ENCODE data around the gene FNIP2.
"Not testable (repeated sequence)": the region's sequence is repeated elsewhere in the genome, so short reads cannot be mapped to it uniquely, and the experiment has no call there.

Gene FNIP2

GRCh38 chr4:158915683-158916241, 146.9 kb downstream of the FNIP2 start:
- DNase-seq = no peak

- not testable (repeated sequence) for DNase-seq
Observed at GRCh38 chr4:158920452-158920996, 151.7 kb downstream of the FNIP2 start.

GRCh38 chr4:158927774-158928173, 158.9 kb downstream of the FNIP2 start:
- not testable (repeated sequence) for DNase-seq

GRCh38 chr4:158929939-158930638, 161.3 kb downstream of the FNIP2 start:
- DNase-seq = no peak

DNA sequence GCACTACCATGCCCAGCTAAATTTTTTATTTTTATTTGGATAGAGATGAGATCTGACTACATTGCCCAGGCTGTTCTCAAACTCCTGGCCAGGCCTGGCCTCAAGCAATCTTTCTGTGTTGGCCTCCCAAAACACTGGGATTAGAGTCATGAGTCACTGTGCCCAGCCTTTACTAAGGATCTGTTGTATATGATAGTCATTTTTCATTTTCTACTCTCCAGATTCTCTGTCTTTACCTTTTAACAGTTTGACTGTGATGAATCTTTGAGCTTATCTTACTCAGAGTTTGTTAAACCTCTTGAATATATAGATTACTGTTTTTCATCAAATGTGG, 161.8 kb downstream of the FNIP2 start:
- DNase-seq = no peak

GRCh38 chr4:158933236-158933635, 164.4 kb downstream of the FNIP2 start:
- DNase-seq = no peak

GRCh38 chr4:158934996-158935669, 166.3 kb downstream of the FNIP2 start:
- DNase-seq = no peak

DNA sequence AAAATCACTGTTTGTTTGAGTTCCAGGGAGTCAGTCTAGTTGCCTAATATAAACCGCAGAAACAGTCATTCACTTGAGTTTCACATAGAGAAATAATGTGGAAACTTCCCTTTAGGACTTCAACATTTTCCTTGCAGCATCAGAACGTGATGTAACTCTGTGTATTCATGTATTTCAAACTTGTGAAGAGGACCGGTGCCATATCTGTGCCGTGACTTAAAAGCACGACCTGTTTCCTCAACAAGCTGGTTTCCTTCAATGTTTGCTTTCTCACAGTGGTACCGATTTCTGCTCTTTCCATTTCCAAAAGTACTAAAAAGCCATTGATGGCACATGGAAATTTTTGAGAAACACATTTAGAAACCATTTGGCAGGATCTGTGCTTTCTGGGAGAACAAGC, 167.4 kb downstream of the FNIP2 start:
- DNase-seq = no peak

DNA sequence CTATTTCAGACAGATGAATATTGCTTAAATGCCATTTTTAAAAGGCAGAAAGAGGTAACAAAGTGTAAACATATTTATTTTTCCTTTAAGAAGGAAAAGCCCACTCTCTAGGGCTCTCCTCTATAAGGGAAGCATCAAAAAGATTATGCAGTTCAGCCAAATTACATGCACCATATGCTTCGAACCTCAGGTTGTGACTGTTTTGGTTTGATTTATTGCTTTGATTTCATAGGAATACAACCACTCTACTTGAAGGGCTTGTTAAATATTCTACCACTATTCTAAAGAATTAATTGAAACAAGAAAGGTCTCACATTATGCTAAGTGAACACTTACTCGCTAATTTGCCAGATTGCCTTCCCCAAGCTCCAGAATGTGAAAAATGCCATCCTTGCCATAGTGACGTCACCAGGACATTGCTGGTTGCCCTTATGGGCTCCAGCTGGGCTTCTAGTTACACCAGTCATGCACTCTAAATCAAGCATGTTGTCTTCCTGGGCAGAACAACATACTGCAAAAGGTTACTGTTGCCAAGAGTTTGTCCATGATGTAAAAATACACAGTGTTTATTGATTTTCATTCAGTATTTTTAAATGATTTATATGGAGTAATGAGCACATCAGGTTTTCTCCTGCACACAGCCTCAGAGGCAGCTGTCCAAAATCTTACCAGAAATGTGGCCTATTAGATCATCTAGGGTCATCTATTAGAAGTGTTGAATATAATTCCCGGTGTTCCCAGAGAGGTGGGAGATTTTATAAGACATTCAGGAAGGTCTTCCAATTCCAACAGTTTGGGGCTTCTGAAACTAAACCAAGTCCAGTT, 169.6 kb downstream of the FNIP2 start:
- DNase-seq = no peak

GRCh38 chr4:158940271-158940670, 171.4 kb downstream of the FNIP2 start:
- no peak for DNase-seq

- no peak for DNase-seq
Observed at GRCh38 chr4:158941321-158941720, 172.5 kb downstream of the FNIP2 start.

DNA sequence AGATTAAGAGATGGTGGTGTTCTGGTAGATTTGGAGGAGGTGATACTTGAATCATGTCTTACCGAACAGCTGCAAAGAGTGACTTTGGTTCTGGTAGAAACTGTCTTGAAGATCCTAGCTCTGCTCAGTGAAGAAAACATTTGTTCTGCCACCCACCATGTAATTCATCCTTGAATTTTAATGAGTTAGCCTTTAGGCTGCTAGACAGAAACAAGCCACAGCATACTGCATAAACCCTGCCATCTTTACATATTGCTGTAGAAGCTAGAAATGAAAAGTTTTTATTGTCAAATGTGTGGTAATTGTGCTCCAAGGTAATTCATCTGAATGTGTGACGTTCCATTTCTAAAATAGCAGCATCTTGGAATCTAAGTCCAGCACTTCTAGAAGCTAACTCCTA, 173.1 kb downstream of the FNIP2 start:
- no peak for DNase-seq

- DNase-seq = no peak
Observed at GRCh38 chr4:158945529-158946108, 176.8 kb downstream of the FNIP2 start.

DNA sequence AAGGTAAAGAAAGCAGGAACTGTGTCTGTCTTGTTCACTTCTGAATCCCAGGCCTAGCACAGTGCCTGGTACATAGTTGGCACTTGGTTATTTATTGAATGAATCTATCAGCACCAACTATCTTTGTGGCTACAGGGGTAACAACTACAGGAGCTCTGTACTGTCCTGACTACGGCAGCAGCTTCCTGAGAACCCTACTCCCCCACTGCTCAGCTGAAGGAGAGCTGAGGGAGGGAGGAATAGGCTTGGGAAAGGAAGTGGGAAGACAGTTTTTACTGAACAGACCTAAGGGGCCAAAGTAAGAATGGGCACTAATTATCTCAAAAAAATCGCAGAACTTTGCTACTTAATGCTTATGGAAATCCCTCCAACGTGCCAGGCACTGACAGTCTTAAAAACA, 178.0 kb downstream of the FNIP2 start:
- no peak for DNase-seq

GRCh38 chr4:158948071-158948470, 179.2 kb downstream of the FNIP2 start:
- no peak for DNase-seq

DNA sequence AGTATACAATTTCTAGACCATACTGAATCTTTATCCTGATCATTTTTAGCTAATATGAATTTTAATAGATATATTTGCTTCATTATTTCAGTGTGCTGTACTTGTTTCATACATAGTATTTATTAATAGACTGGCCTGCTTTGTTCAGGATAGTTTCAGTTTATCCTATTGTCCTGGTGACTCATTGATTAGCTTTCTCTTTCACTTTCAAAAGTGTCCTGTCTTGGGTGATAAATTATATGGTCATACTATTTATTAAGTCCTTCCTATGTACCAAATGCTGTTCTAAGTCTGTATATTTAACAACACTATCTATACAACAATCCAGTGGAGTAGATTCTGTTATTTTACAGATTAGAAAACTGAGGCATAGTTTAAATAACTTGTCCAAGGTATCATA, 180.3 kb downstream of the FNIP2 start:
- no peak for DNase-seq

- DNase-seq = not testable (repeated sequence)
Observed at GRCh38 chr4:158952221-158952774, 183.5 kb downstream of the FNIP2 start.

- not testable (repeated sequence) for DNase-seq
Observed at GRCh38 chr4:158956345-158956744, 187.5 kb downstream of the FNIP2 start.

DNA sequence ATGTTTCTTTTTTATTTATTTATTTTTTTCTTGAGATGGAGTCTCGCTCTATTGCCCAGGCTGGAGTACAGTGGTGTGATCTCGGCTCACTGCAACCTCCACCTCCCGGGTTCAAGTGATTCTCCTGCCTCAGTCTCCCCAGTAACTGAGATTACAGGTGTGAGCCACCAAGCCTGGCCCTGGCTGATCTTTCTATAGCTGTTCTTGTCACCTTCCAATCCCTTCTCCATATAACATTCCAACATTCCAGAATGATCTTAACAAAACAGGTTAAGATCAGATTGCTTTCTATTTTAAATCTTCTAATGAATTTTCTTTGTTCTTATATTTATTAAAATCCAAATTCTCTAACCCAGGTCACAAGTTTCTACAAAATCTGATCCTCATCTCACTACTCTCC, 188.1 kb downstream of the FNIP2 start:
- DNase-seq = not testable (repeated sequence)

Measured in right kidney (tissue), 1 donor.